WTC11 (cell line): ENCODE data around the gene HRAS.

Experiments
- CREB1 ChIP-seq: sonication (generic); formaldehyde crosslinking; IDR thresholded peaks from 2 replicates; pipeline ENCODE4 v1.8.0; 2023; ENCODE audit warnings: mild to moderate bottlenecking, missing genetic modification reagents
- FOXP1 ChIP-seq: sonication (generic); formaldehyde crosslinking; IDR thresholded peaks from 2 replicates; pipeline ENCODE4 v1.8.0; 2022; ENCODE audit warnings: missing genetic modification reagents, mild to moderate bottlenecking, moderate library complexity, borderline replicate concordance
- NFYB ChIP-seq: sonication (generic); formaldehyde crosslinking; conservative IDR thresholded peaks from 2 replicates; pipeline ENCODE4 v1.8.0; 2022; ENCODE audit warnings: low read depth, missing genetic modification reagents
- RELA ChIP-seq: sonication (generic); formaldehyde crosslinking; IDR thresholded peaks from 2 replicates; pipeline ENCODE4 v1.8.1; 2022; ENCODE audit warnings: missing genetic modification reagents, mild to moderate bottlenecking, borderline replicate concordance
- RORB ChIP-seq: fragments of 250-450 bp; sonication (Bioruptor Pico); IDR thresholded peaks from 2 replicates; pipeline ENCODE4 v1.9.0; 2021; ENCODE audit warnings: mild to moderate bottlenecking
- SOX15 ChIP-seq: fragments of 250-450 bp; sonication (Bioruptor Pico); IDR thresholded peaks from 2 replicates; pipeline ENCODE4 v1.9.0; 2021; ENCODE audit warnings: mild to moderate bottlenecking
- SP1 ChIP-seq: sonication (generic); formaldehyde crosslinking; conservative IDR thresholded peaks from 2 replicates; pipeline ENCODE4 v1.8.1; 2022; ENCODE audit warnings: missing genetic modification reagents
- ZNF416 ChIP-seq: fragments of 250-450 bp; sonication (Bioruptor Pico); IDR thresholded peaks from 2 replicates; pipeline ENCODE4 v1.9.0; 2021; ENCODE audit warnings: mild to moderate bottlenecking, inconsistent platforms
- ZSCAN18 ChIP-seq: fragments of 250-450 bp; sonication (Bioruptor Pico); IDR thresholded peaks from 2 replicates; pipeline ENCODE4 v2.1.2; 2022; ENCODE audit warnings: mild to moderate bottlenecking, moderate library complexity
- TF ChIP-seq, protein P1 (sequence below): fragments of 200-600 bp; IDR thresholded peaks from 2 replicates; pipeline ENCODE4 v1.8.0; 2022; ENCODE audit warnings: antibody characterized with exemption
- TF ChIP-seq, protein P2 (sequence below): sonication (generic); formaldehyde crosslinking; IDR thresholded peaks from 2 replicates; pipeline ENCODE4 v1.8.1; 2023; ENCODE audit warnings: mild to moderate bottlenecking, missing genetic modification reagents, moderate library complexity

- TF ChIP-seq FOXP1 (CRISPR knock-in tag), result no peak
- no peak for TF ChIP-seq SOX15 (CRISPR knock-in tag)
- TF ChIP-seq, protein P1, sequence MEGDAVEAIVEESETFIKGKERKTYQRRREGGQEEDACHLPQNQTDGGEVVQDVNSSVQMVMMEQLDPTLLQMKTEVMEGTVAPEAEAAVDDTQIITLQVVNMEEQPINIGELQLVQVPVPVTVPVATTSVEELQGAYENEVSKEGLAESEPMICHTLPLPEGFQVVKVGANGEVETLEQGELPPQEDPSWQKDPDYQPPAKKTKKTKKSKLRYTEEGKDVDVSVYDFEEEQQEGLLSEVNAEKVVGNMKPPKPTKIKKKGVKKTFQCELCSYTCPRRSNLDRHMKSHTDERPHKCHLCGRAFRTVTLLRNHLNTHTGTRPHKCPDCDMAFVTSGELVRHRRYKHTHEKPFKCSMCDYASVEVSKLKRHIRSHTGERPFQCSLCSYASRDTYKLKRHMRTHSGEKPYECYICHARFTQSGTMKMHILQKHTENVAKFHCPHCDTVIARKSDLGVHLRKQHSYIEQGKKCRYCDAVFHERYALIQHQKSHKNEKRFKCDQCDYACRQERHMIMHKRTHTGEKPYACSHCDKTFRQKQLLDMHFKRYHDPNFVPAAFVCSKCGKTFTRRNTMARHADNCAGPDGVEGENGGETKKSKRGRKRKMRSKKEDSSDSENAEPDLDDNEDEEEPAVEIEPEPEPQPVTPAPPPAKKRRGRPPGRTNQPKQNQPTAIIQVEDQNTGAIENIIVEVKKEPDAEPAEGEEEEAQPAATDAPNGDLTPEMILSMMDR, result no peak
- no peak for TF ChIP-seq CREB1 (CRISPR knock-in tag)
- no peak for TF ChIP-seq SP1
- no peak for TF ChIP-seq ZNF416
- TF ChIP-seq, protein P2, sequence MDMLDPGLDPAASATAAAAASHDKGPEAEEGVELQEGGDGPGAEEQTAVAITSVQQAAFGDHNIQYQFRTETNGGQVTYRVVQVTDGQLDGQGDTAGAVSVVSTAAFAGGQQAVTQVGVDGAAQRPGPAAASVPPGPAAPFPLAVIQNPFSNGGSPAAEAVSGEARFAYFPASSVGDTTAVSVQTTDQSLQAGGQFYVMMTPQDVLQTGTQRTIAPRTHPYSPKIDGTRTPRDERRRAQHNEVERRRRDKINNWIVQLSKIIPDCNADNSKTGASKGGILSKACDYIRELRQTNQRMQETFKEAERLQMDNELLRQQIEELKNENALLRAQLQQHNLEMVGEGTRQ (CRISPR knock-in tag), result no peak
- no peak for TF ChIP-seq RELA (CRISPR knock-in tag)
- no peak for TF ChIP-seq NFYB
- no peak for TF ChIP-seq RORB
- no peak for TF ChIP-seq ZSCAN18
These were observed 22.2 kb upstream of the HRAS start for GRCh38 chr11:557328-558132.
